Stimulated activated CD4-positive, alpha-beta T cell treated with anti-CD3 and anti-CD28 coated beads, Interleukin-4, amount 100 ng/mL, for 4 hours (primary cell): ENCODE results near the gene NAV3.
"Not testable (repeated sequence)": the region's sequence is repeated elsewhere in the genome, so short reads cannot be mapped to it uniquely, and the experiment has no call there.

Source experiments
- DNase-seq, 2 experiments: peaks; one replicate each; pipeline ENCODE4 v3.0.0-alpha.2; 2020

NAV3 gene

GRCh38 chr12:78209846-78210505 lies 379.3 kb downstream of the NAV3 start:
- DNase-seq: no peak

- DNase-seq: no peak
Observed at GRCh38 chr12:78210506-78210860, 379.8 kb downstream of the NAV3 start.

GRCh38 chr12:78210894-78211302 lies 380.2 kb downstream of the NAV3 start:
- no peak for DNase-seq

GRCh38 chr12:78220811-78221210 lies 390.1 kb downstream of the NAV3 start:
- no peak for DNase-seq

GRCh38 chr12:78224154-78224553 lies 393.5 kb downstream of the NAV3 start:
- no peak for DNase-seq

- DNase-seq: no peak
Observed at GRCh38 chr12:78226763-78227162, 396.1 kb downstream of the NAV3 start.

- no peak for DNase-seq
Observed at GRCh38 chr12:78229591-78230101, 399.0 kb downstream of the NAV3 start.

GRCh38 chr12:78232756-78233155 lies 402.1 kb downstream of the NAV3 start:
- DNase-seq: no peak

GRCh38 chr12:78236264-78236663 lies 405.6 kb downstream of the NAV3 start:
- no peak for DNase-seq

- no peak for DNase-seq
Observed at GRCh38 chr12:78239544-78239943, 408.9 kb downstream of the NAV3 start.

- no peak for DNase-seq
Observed at GRCh38 chr12:78240827-78241226, 410.1 kb downstream of the NAV3 start.

GRCh38 chr12:78241446-78241845 lies 410.8 kb downstream of the NAV3 start:
- no peak for DNase-seq

GRCh38 chr12:78244916-78245507 lies 414.3 kb downstream of the NAV3 start:
- no peak for DNase-seq

- no peak for DNase-seq
Observed at GRCh38 chr12:78248321-78248720, 417.6 kb downstream of the NAV3 start.

GRCh38 chr12:78249578-78249977 lies 418.9 kb downstream of the NAV3 start:
- no peak for DNase-seq

- not testable (repeated sequence) for DNase-seq
Observed at GRCh38 chr12:78257662-78258061, 427.0 kb downstream of the NAV3 start.

GRCh38 chr12:78260976-78261375 lies 430.3 kb downstream of the NAV3 start:
- no peak for DNase-seq

GRCh38 chr12:78261901-78262300 lies 431.2 kb downstream of the NAV3 start:
- DNase-seq: no peak
